Panc1 (cell line): ENCODE data around the gene PRMT5.

Source experiments
- CTCF ChIP-seq: fragments of 450-650 bp; IDR thresholded peaks from 2 replicates; pipeline ENCODE4 v1.5.1; 2017; ENCODE audit warnings: mild to moderate bottlenecking
- REST ChIP-seq, 2 experiments: IDR thresholded peaks; 2 replicates each; pipeline ENCODE4 v1.6.1; 2011 to 2012; ENCODE audit warnings: low read depth in 2 of 2, control low read depth in 1 of 2, low read length in 1 of 2, mild to moderate bottlenecking in 1 of 2, moderate library complexity in 1 of 2; ENCODE audit not compliant: insufficient read depth in 1 of 2

- TF ChIP-seq REST (IDR thresholded peaks at IDR 0.05; ENCODE audit: insufficient read depth in 1 of 2, low read depth in 2 of 2, low read length in 1 of 2) (no peak), CTCF (no peak)
These were observed 47.1 kb downstream of the PRMT5 start for GRCh38 chr14:22882064-22882463.
